ENCODE measurements around the gene GAK.
"Not testable (repeated sequence)": the region's sequence is repeated elsewhere in the genome, so short reads cannot be mapped to it uniquely, and the experiment has no call there.

DNA sequence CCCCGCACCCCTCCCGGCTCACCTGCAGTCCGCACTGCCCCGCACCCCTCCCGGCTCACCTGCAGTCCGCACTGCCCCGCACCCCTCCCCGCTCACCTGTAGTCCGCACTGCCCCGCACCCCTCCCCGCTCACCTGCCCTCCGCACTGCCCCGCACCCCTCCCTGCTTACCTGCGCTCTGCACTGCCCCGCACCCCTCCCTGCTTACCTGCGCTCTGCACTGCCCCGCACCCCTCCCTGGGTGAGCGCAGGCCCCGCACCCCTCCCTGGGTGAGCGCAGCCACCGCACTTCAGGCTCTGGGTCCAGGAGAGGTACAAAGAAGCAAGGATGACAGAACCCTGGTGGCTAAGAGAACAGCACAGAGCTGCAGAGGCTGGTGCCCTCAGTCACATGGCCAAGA is 4.5 kb downstream of the GAK start:
- not testable (repeated sequence) for TF ChIP-seq POLR2A (IDR thresholded peaks at IDR 0.05; ENCODE audit: extremely low read depth, insufficient read length); MYC (IDR thresholded peaks at IDR 0.05; ENCODE audit: low read depth, low read length)
- TF ChIP-seq, protein P1, sequence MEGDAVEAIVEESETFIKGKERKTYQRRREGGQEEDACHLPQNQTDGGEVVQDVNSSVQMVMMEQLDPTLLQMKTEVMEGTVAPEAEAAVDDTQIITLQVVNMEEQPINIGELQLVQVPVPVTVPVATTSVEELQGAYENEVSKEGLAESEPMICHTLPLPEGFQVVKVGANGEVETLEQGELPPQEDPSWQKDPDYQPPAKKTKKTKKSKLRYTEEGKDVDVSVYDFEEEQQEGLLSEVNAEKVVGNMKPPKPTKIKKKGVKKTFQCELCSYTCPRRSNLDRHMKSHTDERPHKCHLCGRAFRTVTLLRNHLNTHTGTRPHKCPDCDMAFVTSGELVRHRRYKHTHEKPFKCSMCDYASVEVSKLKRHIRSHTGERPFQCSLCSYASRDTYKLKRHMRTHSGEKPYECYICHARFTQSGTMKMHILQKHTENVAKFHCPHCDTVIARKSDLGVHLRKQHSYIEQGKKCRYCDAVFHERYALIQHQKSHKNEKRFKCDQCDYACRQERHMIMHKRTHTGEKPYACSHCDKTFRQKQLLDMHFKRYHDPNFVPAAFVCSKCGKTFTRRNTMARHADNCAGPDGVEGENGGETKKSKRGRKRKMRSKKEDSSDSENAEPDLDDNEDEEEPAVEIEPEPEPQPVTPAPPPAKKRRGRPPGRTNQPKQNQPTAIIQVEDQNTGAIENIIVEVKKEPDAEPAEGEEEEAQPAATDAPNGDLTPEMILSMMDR (IDR thresholded peaks at IDR 0.05; ENCODE audit: low read depth, low read length): not testable (repeated sequence)
- TF ChIP-seq, protein P2, sequence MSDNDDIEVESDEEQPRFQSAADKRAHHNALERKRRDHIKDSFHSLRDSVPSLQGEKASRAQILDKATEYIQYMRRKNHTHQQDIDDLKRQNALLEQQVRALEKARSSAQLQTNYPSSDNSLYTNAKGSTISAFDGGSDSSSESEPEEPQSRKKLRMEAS (IDR thresholded peaks at IDR 0.05; ENCODE audit: low read depth, low read length): not testable (repeated sequence)

Data from NB4 (cell line).